Transverse colon (tissue), 4 donors: ENCODE results near the gene KCNJ5. TPM values are rescaled to one million over a fixed set of nuclear protein-coding genes. Genes with fewer than 3 reads are reported as not detected.

Source experiments
- DNase-seq: peaks from one replicate; pipeline ENCODE4 v3.0.0-alpha.2; 2019
- H3K27ac ChIP-seq, 4 donors: fragments of 200-600 bp; sonication (generic); 2 replicates each; pipeline ENCODE4 v1.5.1; 2016 to 2018; ENCODE audit warnings: inconsistent platforms in 4 of 4
- H3K27me3 ChIP-seq: fragments of 200-600 bp; sonication (generic); 2 replicates; pipeline ENCODE4 v1.5.1; 2017; ENCODE audit warnings: inconsistent platforms
- H3K36me3 ChIP-seq, 4 donors: fragments of 200-600 bp; sonication (generic); 2 replicates each; pipeline ENCODE4 v1.5.1; 2017 to 2019; ENCODE audit warnings: inconsistent platforms in 4 of 4
- H3K4me1 ChIP-seq, 4 donors: fragments of 200-600 bp; sonication (generic); 2 replicates each; pipeline ENCODE4 v1.5.1; 2017 to 2020; ENCODE audit warnings: inconsistent platforms in 4 of 4
- H3K4me3 ChIP-seq, 4 donors: fragments of 200-600 bp; sonication (generic); 1 replicate in 1 of 4; 2 replicates in 3 of 4; pipeline versions ENCODE4 v1.5.1 to v1.6.1; 2017 to 2019; ENCODE audit warnings: inconsistent platforms in 4 of 4
- H3K9me3 ChIP-seq, 2 donors: fragments of 200-600 bp; sonication (generic); 2 replicates each; pipeline ENCODE4 v1.5.1; 2017 to 2019; ENCODE audit warnings: inconsistent platforms in 2 of 2
- EP300 ChIP-seq: sonication (generic); formaldehyde crosslinking; IDR thresholded peaks from one replicate; pipeline ENCODE4 v1.6.1; 2017; ENCODE audit warnings: antibody characterized with exemption, low read depth
- POLR2A ChIP-seq: fragments of 450-650 bp; IDR thresholded peaks from one replicate; pipeline ENCODE4 v1.6.1; 2016; ENCODE audit warnings: antibody characterized with exemption, mild to moderate bottlenecking, moderate library complexity
- POLR2AphosphoS5 ChIP-seq, 3 donors: sonication (generic); formaldehyde crosslinking; IDR thresholded peaks; one replicate each; pipeline ENCODE4 v1.6.1; 2016; ENCODE audit warnings: antibody characterized with exemption in 3 of 3
- WGBS, 2 donors: methylation state at CpG; one replicate each; pipeline ENCODE4 v1.1.5; 2018; ENCODE audit warnings: low coverage in 1 of 2; 5-methylcytosine and 5-hydroxymethylcytosine counted together
- in situ Hi-C, 4 donors: fragments of 200-750 bp; cut with MboI; loops; one replicate each; pipeline versions ENCODE4 v1.15.0 to v1.15.1; 2017; ENCODE audit warnings: low sequenced_read_pairs in 3 of 4, low pct_ligation_motif_present in 1 of 4, low pct_unique_long_range_greater_than_20kb in 1 of 4
- intact Hi-C: fragments of 100-400 bp; cut with DNase I; formaldehyde crosslinking; loops from one replicate; pipeline ENCODE4 v1.15.1; 2023; ENCODE audit warnings: low total_unique reads
- total RNA-seq, 4 donors: library from RNA; depleted of rRNA; stranded (reverse); fragments of >200 nt; gene quantifications; one replicate each; pipeline ENCODE4 v1.1.0, GENCODE V29; 2016
- TF ChIP-seq, protein P1 (sequence below), 5 experiments: fragments of 200-600 bp in 3 of 5; fragments of 450-650 bp in 2 of 5; sonication (generic) in 3 of 5; IDR thresholded peaks; 1 replicate in 2 of 5; 2 replicates in 3 of 5; pipeline ENCODE4 v1.5.1; 2016 to 2017; ENCODE audit warnings: antibody characterized with exemption in 5 of 5, inconsistent platforms in 3 of 5, mild to moderate bottlenecking in 2 of 5, moderate library complexity in 1 of 5

KCNJ5 gene
- total RNA-seq, 4 donors from 2014 or later: 0.14 to 17.1 (median 7.4) TPM

DNA sequence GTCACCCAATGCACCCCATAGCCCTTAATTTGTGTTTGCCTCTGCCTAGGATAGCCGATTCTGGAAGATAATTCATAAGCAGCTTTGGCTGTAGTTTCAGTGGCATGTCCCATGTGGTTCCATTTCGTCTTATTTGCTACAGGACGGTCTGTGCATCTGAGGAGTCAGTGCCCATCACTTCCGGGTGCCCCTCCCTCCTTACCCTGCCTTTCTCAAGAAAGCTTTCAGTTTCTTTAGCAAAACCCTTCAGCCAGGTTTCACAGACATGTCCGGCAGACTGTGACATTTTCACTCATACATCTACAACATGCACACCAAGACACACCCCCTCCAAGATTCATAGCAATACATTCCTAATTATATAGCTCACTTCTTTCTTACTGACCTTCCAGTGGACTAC lies 37.2 kb downstream of the KCNJ5 start:
- Histone ChIP-seq H3K4me3 (no peak overlapping the region), H3K27me3 (no peaks in the 10 kb centered on the region), H3K36me3 (no peaks in the 10 kb centered on the region), H3K9me3 (no peaks in the 10 kb centered on the region), H3K4me1 (no peaks in the 10 kb centered on the region), H3K27ac (no peak overlapping the region)
- TF ChIP-seq POLR2A (no peak), POLR2AphosphoS5 (IDR thresholded peaks at IDR 0.05) (no peak), EP300 (no peak)
- TF ChIP-seq, protein P1, sequence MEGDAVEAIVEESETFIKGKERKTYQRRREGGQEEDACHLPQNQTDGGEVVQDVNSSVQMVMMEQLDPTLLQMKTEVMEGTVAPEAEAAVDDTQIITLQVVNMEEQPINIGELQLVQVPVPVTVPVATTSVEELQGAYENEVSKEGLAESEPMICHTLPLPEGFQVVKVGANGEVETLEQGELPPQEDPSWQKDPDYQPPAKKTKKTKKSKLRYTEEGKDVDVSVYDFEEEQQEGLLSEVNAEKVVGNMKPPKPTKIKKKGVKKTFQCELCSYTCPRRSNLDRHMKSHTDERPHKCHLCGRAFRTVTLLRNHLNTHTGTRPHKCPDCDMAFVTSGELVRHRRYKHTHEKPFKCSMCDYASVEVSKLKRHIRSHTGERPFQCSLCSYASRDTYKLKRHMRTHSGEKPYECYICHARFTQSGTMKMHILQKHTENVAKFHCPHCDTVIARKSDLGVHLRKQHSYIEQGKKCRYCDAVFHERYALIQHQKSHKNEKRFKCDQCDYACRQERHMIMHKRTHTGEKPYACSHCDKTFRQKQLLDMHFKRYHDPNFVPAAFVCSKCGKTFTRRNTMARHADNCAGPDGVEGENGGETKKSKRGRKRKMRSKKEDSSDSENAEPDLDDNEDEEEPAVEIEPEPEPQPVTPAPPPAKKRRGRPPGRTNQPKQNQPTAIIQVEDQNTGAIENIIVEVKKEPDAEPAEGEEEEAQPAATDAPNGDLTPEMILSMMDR (IDR thresholded peaks at IDR 0.05): no peak
- peak; percentile 47 for DNase-seq
- in situ Hi-C loops: no loop called here
- intact Hi-C loops: no loop called here
- WGBS, 2 donors: 10 to 20% methylated on average over 3 to 5 of the region's 5 CpGs

DNA sequence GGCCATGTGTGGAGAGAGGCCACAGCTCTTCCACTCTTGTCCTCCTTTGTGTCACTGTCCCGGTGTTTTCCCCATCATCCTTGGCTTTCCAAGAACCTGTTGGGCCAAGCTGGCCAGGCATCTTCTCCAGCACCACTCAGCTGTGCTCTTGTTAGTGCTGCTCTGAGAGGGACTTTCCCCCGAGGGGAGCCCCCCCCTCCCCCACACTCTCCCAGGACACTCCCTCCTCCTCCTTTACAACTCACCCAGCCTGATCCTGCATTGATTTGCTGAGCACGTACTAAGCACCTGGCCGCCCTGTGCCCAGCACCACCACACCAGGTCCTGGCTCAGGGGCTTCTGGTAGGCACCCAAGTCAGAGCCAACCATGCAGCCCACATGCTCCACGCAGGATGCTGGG lies 38.3 kb downstream of the KCNJ5 start:
- no peak overlapping the region for H3K4me3 ChIP-seq
- no peak for DNase-seq
- 56 to 63% methylated on average over 2 to 4 of the region's 5 CpGs for WGBS, 2 donors
- H3K27ac ChIP-seq: no peak overlapping the region
- TF ChIP-seq EP300 (no peak), POLR2A (no peak), POLR2AphosphoS5 (IDR thresholded peaks at IDR 0.05) (no peak)
- TF ChIP-seq, protein P1 (IDR thresholded peaks at IDR 0.05): no peak
- H3K9me3 ChIP-seq: no peaks in the 10 kb centered on the region
- H3K4me1 ChIP-seq: no peaks in the 10 kb centered on the region
- H3K36me3 ChIP-seq: no peaks in the 10 kb centered on the region
- no peaks in the 10 kb centered on the region for H3K27me3 ChIP-seq
- intact Hi-C loops: no loop called here
- in situ Hi-C loops: no loop called here

DNA sequence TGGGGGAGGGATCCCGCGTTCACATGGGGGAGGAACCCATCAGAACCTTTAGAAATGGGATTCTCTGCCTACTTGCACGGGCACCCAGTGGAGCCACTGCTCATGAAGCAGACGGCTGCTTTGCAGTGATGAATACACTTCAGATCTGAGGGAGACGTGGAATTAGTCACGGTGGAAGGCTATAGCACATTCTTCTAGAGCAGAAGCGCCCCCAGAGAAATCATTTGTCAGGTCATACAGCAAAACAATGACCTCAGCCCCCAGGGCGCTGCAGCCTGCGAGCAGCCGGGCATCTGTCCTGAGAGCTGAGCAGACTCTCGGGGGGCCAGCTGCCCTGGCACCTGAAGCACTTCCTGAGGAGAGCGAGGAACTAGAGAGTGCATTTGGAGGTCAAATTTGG lies 38.8 kb downstream of the KCNJ5 start:
- in situ Hi-C loops (no loop called here), intact Hi-C loops (no loop called here)
- H3K36me3 ChIP-seq: no peaks in the 10 kb centered on the region
- no peak for DNase-seq
- H3K9me3 ChIP-seq: no peaks in the 10 kb centered on the region
- H3K27me3 ChIP-seq: no peaks in the 10 kb centered on the region
- H3K4me1 ChIP-seq: no peaks in the 10 kb centered on the region
- TF ChIP-seq POLR2A (no peak), EP300 (no peak)
- TF ChIP-seq, protein P1 (IDR thresholded peaks at IDR 0.05): no peak
- H3K4me3 ChIP-seq: no peak overlapping the region
- H3K27ac ChIP-seq: no peak overlapping the region
- 76% methylated on average over 12 of the region's 12 CpGs; no CpG with 5 or more reads in 1 of the 2 donors for WGBS, 2 donors

DNA sequence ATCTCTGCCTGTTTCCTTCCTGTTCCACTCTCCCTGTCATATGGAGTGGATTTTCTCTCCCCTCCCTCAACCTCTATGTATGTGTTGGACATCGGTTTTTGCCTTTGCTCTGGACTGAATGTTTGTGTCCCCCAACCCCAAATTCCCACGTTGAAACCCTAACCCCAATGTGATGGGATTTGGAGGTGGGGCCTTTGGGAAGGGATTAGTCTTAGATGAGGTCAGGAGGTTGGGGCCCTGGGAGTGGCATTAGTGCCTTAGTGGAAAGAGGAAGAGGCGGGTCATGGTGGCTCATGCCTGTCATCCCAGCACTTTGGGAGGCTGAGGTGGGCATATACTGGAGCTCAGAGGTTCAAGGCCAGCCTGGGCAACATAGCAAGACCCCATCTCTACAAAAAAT lies 39.9 kb downstream of the KCNJ5 start:
- Histone ChIP-seq H3K27ac (no peak overlapping the region), H3K27me3 (no peaks in the 10 kb centered on the region), H3K4me3 (no peak overlapping the region), H3K4me1 (no peaks in the 10 kb centered on the region), H3K36me3 (no peaks in the 10 kb centered on the region), H3K9me3 (no peaks in the 10 kb centered on the region)
- no peak for TF ChIP-seq POLR2AphosphoS5 (IDR thresholded peaks at IDR 0.05)
- no peak for TF ChIP-seq POLR2A
- TF ChIP-seq, protein P1 (IDR thresholded peaks at IDR 0.05): no peak
- TF ChIP-seq EP300: no peak
- intact Hi-C loops: no loop called here
- WGBS, 2 donors: 70 to 78% methylated on average over 2 to 3 of the region's 3 CpGs
- in situ Hi-C loops: no loop called here
- DNase-seq: no peak
